ENCODE results near the gene KRTAP5-4.

GRCh38 chr11:1656670-1657069 is 34.7 kb upstream of the KRTAP5-4 start:
- no peak for TF ChIP-seq CTCF (conservative IDR thresholded peaks at IDR 0.05; ENCODE audit: low read length)
- TF ChIP-seq EZH2phosphoT487 (IDR thresholded peaks at IDR 0.05; ENCODE audit: borderline replicate concordance), result no peak
